NCI-H2227 (cell line): ENCODE measurements around the gene PANK4.
A peak's percentile ranks its signal among the peaks of the same experiment; 100 is the strongest.

Source experiments
- DNase-seq: peaks from one replicate; lab custom pipeline; 2025; ENCODE audit not compliant: unreplicated experiment; lab: John Stamatoyannopoulos, UW

The PANK4 gene

GRCh38 chr1:2480236-2480985, 46.0 kb downstream of the PANK4 start:
- peak; percentile 68 for DNase-seq

- no peak for DNase-seq
Measured at GRCh38 chr1:2479618-2480017, 46.8 kb downstream of the PANK4 start.

DNA sequence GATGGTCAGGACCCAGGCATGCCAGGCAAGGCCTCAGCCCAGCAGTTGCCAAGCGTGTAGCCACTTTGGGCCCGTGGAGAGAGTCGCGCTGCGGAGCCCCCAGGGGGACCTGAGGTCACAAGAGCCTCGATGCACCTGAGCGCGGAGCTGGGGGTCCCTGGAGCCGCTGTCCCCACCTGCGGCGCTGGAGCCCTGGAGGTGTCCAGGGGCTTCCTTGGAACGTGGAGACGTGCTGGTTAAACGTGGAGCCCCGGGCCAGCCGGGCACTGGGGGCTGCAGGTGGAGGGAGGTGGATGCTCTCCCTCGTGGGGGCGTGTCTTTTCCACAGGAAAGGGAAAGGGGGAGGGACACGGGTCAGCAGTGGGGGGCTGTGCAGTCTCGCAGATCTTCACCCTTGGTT, 47.2 kb downstream of the PANK4 start:
- no peak for DNase-seq

- DNase-seq = no peak
Measured at GRCh38 chr1:2477791-2478499, 48.5 kb downstream of the PANK4 start.

- DNase-seq = no peak
Measured at GRCh38 chr1:2477309-2477708, 49.1 kb downstream of the PANK4 start.

DNA sequence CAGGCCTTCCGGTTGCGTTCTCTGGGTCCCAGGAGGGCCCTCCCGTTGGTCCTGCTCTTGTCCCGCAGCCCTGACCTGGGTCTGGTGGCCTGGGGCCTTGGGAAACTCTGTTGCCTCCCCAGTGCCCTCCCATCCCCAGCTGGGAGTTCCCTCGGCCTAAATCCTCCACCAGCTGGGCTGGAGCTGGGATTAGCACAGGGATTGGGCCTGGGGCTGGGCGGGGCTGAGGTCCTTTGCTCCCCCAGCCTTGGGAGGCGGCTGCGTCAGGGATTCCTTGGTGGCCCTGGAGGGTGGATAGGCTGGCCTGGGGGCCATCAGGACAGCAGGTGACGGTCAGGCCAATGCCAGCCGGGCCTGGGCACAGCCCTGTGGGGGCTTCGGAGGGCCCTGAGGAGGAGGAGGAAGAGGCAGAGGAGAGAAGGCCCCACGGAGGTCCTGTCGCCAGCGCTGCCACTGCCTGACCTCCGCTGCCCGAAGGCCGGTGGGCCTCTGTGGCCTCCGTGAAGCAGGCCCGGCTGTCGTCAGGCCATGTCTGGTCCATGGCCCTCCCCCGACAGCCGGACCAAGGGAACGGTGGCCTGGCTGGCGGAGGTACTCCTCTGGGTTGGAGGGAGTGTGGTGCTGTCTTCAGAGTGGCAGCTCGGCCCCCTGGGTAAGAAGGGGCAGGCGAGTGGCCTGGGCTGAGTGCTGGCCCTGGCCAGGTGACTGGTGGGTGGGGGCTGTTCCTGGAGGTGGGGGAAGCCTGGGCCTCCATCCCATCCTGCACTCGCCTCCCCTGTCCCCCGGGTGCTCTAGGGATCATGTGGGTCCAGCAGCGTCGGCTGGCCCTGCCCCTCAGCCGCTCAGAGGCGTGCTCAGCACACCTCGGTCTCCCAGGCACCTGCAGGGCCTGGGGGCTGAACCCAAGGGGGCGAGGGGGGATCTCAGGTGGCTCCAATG, 50.1 kb downstream of the PANK4 start, which contains the start of gene PLCH2:
Gene PLCH2, plus strand, starts transcription at position 229 of the 939 bp plus-strand sequence. Its CDS starts 300 bp downstream, at position 529.
- DNase-seq = no peak

DNA sequence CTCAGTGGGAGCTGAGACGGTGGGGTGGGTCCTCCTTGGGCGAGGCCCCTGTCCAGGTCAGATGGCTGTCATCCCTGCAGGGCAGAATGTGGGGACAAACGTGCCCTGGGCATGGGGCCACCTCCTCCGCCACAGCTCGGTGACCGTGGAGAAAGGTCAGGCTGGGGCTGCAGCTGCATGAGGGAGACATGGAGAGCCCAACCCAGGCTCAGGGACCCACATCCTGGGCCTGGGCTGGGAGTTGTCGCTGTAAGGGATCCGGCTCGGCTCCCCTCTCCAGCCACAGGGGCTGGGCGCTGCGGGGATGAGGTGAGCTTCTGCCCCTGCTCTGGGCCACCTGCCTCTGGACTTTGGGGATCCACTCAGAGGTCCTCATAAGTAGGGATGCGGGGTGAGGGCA, 50.8 kb downstream of the PANK4 start:
- DNase-seq = no peak

DNA sequence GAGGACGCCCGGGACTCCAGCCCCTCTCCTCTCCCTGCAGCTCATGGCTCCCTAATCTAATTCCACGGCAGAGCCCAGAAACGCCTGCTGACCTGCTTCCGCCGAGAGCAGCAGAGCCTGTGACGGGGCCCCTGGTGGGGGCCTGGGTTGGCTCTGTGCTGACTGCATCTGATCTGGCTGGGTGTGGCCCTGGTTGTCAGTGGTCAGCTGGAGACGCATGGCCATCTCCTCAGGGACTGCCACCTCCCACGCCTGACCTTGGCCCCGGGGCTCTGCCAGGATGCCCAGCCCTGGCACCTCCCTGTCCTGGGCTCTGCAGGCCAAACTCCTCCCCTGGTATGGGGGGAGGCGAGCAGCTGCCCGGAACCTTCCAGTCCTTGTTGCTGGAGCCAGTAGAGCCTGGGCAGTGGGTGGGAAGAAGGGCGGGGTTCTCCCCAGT, 51.4 kb downstream of the PANK4 start:
- DNase-seq = no peak

DNA sequence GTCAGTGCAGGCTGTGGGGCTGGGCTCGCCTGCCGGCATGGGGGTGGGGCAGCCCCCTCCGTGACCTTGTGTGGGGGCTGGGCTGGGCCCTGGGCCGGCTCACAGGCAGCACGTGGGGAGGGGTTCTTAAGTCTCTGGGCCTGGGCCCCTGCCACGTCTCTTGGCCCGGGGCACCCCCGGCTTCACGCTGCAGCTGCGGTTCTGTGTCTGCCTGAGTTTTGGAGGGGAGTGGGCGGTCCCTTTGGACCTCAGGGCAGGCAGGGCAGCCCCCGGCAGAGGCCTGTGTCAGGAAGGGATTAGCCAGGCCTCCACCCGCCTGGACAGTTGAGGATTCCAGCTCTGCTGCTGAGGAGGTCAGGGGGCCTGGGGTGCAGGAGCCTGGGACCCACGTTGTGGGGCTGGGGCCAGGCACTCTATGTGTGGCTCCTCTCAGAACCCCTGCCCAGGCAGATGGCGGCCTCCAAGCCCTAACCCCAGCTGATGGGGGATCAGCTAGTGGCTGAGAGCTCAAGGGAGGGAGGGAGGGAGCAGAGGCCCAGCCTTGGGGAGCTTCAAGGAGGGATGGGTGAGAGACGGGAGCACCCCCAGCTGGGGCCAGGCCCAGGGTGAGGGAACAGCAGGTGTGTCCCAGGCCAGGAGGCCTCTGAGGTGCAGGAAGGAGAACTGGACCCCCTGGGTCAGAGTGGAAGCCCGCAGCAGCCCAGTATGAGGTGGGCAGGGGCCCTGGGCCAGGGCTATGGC, 52.1 kb downstream of the PANK4 start:
- DNase-seq = no peak

GRCh38 chr1:2473198-2473597, 53.2 kb downstream of the PANK4 start:
- no peak for DNase-seq

DNA sequence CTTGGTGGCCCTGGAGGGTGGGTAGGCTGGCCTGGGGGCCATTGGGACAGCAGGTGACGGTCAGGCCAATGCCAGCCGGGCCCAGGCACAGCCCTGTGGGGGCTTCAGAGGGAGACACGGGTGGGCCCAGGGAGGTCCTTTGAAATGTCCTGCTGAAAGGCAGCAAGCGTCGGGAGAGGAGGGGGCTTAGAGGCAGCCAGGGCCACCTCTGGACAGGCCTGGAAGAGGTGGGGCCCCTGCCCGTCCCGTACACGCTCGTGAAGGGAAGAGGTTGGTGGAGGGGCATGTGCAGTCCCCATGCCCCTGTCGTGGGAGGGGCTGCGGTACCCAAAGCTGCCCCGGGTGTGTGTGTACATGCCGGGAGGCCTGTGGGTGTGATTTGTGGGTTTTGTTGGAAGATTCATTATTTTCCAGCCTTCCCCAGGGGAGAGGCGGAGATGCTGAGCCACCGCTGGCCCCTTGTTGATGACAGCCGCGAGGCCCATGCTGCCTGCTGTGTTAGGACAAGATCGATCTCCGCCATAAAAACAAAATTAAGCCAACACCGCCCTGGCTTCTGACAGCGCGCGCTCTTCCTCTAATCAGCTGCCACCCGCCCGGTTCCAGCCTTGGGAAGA, 53.7 kb downstream of the PANK4 start:
- DNase-seq = no peak

- DNase-seq = no peak
Measured at GRCh38 chr1:2472109-2472508, 54.3 kb downstream of the PANK4 start.

DNA sequence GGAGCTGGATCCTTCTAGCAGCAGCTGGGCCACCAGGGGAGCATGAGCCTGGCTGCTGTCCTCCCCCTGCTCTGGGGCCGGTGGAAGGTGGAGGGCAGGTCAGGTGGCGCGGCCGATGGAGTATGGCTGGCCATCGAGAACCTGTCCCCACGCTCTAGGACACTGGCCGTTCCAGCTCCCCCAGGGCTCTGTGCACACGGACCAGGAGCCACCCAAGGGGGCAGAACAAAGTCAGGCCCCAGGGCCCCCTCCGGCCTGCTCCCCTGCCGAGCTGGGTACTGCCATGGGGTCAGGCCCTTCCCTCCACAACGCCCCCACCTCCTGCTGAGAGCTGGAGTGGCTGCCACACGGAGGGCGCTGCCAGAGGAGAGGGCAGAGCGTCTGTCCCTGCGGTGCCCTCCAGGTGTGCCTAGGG, 54.8 kb downstream of the PANK4 start:
- no peak for DNase-seq

GRCh38 chr1:2471159-2471471, 55.3 kb downstream of the PANK4 start:
- DNase-seq = no peak

GRCh38 chr1:2470290-2471158, 55.9 kb downstream of the PANK4 start:
- DNase-seq = no peak

DNA sequence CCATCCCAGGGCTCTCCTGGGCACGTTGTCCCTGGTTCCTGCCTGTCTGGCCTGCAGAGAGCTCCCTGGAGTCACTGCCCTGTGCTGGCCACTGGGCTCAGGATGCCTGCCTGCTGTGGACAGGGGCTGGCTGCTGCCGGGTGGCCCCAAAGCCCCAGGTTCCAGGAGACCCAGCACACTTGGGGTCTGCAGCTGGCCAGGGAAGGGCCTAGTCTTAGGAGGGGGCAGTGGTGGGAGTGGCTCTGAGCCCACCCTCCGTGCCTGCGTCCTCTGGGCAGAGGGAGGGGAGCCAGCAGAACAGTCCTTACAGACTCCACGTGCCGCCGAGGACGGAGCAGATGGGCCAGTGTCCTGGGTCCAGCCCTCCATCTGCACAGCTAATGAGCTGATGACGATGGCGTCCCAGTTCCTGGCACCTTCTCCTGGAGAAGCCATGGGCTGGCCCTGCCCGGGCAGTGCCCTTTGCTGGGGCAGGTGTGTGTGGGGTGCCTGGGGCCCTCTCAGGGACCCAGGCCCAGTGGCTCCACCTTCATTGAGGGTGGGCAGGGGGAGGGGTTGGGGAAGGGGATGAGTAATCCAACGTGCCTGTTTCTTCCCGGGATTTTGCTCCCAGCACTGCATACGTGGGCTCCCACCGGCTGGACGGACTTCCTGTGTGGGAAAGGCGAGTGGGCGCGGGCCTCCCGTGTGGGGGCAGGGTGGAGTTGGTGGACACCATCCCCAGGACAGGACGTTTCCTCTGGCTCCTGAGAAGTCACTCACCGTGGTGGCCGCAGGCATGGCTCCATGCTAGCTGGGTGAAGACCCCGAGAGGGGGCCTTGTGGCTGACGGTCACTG, 57.1 kb downstream of the PANK4 start:
- no peak for DNase-seq

- DNase-seq = no peak
Measured at GRCh38 chr1:2468540-2468939, 57.9 kb downstream of the PANK4 start.

- no peak for DNase-seq
Measured at GRCh38 chr1:2468041-2468472, 58.3 kb downstream of the PANK4 start.
